HG02571 (cell line): Measurements from ENCODE around the gene CYSTM1.

Source experiments
- ATAC-seq: cut with Tn5 transposase; IDR thresholded peaks from one replicate; pipeline ENCODE4 v1.9.1; 2021; ENCODE audit warnings: mild to moderate bottlenecking, moderate library complexity; ENCODE audit not compliant: unreplicated experiment

CYSTM1 gene

GRCh38 chr5:140174465-140175366, at the start of gene CYSTM1:
Gene CYSTM1, plus strand, starts transcription at chr5:140175188. Its CDS starts 19,278 bp downstream, at chr5:140194466.
- ATAC-seq: peak; percentile 89

GRCh38 chr5:140125637-140126036, 49.4 kb upstream of the CYSTM1 start, which contains the start of gene IGIP:
Gene IGIP, plus strand, starts transcription at chr5:140125937. Its CDS starts 2,540 bp downstream, at chr5:140128477.
- ATAC-seq: no peak

GRCh38 chr5:140126315-140127012, 48.5 kb upstream of the CYSTM1 start:
- ATAC-seq: no peak

GRCh38 chr5:140128376-140128775, 46.6 kb upstream of the CYSTM1 start:
- ATAC-seq: no peak

- ATAC-seq: no peak
These were observed 43.8 kb upstream of the CYSTM1 start for GRCh38 chr5:140130949-140131733.

GRCh38 chr5:140131967-140132409, 43.0 kb upstream of the CYSTM1 start:
- ATAC-seq: no peak

GRCh38 chr5:140133514-140134167, 41.3 kb upstream of the CYSTM1 start:
- no peak for ATAC-seq

GRCh38 chr5:140134277-140134935, 40.6 kb upstream of the CYSTM1 start:
- ATAC-seq: no peak

GRCh38 chr5:140135127-140135526, 39.9 kb upstream of the CYSTM1 start:
- ATAC-seq: no peak

- no peak for ATAC-seq
These were observed 38.4 kb upstream of the CYSTM1 start for GRCh38 chr5:140136624-140137023.

- ATAC-seq: no peak
These were observed 34.6 kb upstream of the CYSTM1 start for GRCh38 chr5:140140435-140140834.

GRCh38 chr5:140141241-140141640, 33.7 kb upstream of the CYSTM1 start:
- ATAC-seq: no peak

- ATAC-seq: no peak
These were observed 32.7 kb upstream of the CYSTM1 start for GRCh38 chr5:140142246-140142645.

GRCh38 chr5:140142856-140143255, 32.1 kb upstream of the CYSTM1 start:
- ATAC-seq: no peak

GRCh38 chr5:140143521-140144258, 31.3 kb upstream of the CYSTM1 start:
- no peak for ATAC-seq

- ATAC-seq: no peak
These were observed 29.7 kb upstream of the CYSTM1 start for GRCh38 chr5:140145256-140145655.

- no peak for ATAC-seq
These were observed 29.0 kb upstream of the CYSTM1 start for GRCh38 chr5:140145818-140146522.

- ATAC-seq: no peak
These were observed 28.5 kb upstream of the CYSTM1 start for GRCh38 chr5:140146523-140146842.

- no peak for ATAC-seq
These were observed 27.5 kb upstream of the CYSTM1 start for GRCh38 chr5:140147460-140147859.
